Activated CD8-positive, alpha-beta memory T cell treated with anti-CD3 and anti-CD28 coated beads for 48 hours (primary cell): ENCODE measurements around the gene DNA2.

Source experiments
- DNase-seq, 3 experiments: peaks; one replicate each; pipeline ENCODE4 v3.0.0-alpha.2; 2020; ENCODE audit warnings: low read depth in 2 of 3, low spot score in 2 of 3

Gene DNA2

GRCh38 chr10:68446179-68446578 lies 25.6 kb downstream of the DNA2 start:
- DNase-seq, result no peak

GRCh38 chr10:68442971-68443370 lies 28.8 kb downstream of the DNA2 start:
- no peak for DNase-seq

DNA sequence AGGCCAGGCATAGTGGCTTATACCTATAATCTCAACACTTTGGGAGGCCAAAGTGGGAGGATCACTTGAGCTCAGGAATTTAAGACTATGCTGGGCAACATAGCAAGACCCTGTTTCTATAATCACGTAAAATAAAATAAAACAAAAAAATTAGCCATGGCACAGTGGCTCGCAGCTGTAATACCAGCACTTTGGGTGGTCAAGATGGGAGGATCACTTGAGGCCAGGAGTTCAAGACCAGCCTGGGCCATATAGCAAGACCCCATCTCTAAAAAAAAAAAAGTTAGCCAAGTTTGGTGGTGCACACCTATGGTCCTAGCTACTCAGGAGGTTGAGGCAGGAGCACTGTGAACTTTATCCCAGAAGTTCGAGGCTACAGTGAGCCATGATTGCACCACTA lies 30.9 kb downstream of the DNA2 start:
- DNase-seq, result no peak

- DNase-seq, result no peak
These were observed 36.0 kb downstream of the DNA2 start for GRCh38 chr10:68435803-68436202.

- DNase-seq, result no peak
These were observed 37.1 kb downstream of the DNA2 start for GRCh38 chr10:68434657-68435056.

DNA sequence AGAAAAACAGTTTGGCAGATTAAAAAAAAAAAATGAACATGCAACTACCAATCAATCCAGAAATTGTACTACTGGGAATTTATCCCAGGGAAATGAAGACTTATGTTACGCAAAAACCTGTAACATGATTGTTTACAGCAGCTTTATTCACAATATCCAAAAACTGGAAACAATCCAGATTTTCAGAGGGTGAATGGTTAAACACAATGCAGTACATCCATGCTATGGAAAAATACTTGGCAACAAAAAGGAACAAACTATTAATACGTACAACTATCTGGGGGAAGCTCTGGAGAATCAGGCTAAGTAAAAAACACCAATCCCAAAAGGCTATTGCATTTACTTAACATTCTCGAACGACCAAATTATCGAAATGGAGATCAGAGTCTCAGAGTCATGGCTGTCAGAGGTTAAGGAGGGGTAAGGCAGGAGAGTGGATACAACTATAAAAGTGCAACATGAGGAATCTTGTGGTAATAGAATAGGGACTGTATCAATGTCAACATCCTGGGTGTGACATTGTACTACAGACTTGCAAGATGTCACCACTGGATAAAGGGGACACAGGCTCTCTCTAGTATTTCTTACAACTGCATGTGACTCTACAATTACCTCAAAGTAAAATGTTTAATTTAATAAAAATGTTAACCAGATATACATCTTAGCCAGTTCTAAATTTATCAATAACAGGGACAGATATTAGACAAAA lies 43.2 kb downstream of the DNA2 start:
- DNase-seq, result no peak

DNA sequence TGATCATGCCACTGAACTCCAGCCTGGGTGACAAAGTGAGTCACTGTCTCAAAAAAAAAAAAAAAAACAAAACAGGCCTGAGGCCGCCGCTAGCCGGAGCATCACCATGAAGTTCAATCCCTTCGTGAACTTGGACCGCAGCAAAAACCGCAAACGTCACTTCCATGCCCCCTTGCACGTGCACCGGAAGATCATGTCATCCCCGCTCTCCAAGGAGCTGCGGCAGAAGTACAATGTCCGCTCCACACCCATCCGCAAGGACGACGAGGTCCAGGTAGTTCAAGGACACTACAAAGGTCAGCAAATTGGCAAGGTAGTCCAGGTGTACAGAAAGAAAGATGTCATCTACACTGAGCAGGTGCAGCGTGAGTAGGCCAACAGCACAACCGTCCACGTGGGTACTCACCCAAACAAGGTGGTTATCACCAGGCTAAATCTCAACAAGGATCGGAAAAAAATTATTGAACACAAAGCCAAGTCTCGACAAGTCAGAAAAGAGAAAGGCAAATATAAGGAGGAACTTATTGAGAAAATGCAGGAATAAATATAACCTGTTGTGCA lies 47.2 kb downstream of the DNA2 start:
- DNase-seq, result no peak

GRCh38 chr10:68423522-68423921 lies 48.3 kb downstream of the DNA2 start:
- DNase-seq, result peak in 1 of 3 experiments; percentile 12

GRCh38 chr10:68419376-68419775 lies 52.4 kb downstream of the DNA2 start:
- no peak for DNase-seq

DNA sequence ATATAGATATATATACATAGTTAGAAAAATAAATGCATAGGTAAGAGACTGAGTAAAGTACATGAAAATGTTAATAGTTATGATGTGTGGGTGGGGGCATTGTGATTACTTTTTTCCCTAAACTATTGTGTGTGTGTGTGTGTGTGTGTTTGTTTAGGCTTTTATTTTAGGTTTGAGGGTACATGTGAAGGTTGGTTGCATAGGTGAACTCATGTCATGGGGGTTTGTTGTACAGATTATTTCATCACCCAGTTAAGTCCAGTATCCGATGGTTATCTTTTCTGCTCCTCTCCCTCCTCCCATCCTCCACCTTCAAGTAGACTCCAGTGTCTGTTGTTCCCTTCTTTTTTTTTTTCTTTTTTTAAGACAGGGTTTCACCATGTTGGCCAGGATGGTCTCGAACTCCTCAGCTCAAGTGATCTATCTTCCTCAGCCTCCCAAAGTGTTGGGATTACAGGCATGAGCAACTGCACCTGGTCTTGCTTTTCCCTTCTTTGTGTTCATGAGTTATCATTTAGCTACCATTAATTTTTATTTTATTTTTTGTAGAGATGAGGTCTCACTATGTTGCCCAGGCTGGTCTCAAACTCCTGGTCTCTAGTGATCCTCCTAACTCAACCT lies 62.8 kb downstream of the DNA2 start:
- no peak for DNase-seq

DNA sequence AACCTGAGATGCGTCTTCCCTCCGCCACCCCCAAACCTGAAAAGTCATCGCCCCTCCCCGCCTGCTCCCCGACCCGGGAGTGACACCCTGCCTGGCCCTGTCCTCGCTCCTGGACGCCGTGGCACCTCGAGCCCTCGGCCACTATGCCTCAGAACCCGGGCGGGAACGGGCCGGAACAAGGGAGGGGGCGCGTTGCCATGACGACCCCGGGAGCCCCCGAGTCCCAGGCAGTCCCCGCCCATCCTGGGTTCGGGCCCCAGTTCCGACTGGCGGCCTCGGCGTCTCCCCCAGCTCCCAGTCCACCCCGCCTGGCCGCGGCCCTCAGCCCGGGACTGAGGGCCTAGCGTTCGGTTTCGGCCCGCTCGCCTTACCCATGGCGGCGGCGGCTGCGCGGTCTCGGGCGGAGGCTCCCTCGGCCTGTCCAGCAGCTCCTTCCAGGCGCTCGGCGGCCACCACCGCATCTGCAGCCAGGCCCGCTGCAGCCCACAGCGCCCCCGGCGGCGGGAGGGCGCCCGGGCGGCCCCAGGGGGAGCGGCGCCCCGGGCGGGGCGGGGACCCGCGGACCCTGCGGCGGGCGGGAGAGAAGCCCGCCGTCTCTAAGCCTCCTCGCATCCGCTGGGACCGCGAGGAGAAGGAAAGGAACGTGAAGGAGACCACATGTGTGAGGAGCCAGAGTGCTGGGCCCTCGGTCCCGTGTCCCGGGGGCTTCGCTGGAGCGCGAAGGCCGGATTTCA lies 64.8 kb downstream of the DNA2 start, which contains the start of gene RUFY2:
TSS of gene RUFY2 (minus strand) at position 463 of the 734 bp plus-strand sequence. CDS start at position 375, 88 bp downstream.
- DNase-seq, result peak; percentile 52 to 77 (median 71)

DNA sequence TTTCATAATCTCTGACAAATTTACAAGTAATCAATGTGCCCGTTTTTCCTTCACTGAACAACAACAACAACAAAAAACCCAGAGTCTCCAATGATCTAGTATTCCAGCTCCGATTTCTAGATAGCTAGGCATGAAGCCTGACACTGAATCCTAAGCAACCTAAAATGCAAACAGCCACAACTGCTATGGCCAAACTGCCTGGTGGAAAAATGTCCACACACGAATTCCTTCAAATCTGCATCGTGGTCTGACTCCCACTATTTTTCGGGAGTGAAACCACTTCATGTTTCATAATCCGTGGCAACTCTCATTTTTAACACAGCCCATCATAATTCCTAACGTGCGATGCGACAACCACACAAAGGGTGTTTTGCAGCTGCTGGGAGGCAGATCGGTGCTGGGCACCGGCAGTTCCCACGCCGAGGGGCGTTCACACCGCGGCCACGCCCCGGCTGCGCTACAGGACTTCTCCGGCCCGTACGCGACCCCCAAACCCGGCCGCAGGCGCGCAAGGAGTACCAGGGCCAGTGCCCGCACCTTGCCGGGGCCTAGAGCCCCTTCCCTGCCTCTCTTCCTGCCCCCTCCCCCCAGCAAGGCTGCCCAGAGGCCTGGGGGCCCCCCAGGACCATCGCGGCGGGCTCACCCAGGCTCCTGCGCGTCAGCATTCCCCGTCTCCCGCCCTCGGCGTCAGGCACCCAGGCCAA lies 65.5 kb downstream of the DNA2 start:
- peak; percentile 10 to 26 (median 23) for DNase-seq

GRCh38 chr10:68403701-68404100 lies 68.1 kb downstream of the DNA2 start:
- DNase-seq, result no peak

DNA sequence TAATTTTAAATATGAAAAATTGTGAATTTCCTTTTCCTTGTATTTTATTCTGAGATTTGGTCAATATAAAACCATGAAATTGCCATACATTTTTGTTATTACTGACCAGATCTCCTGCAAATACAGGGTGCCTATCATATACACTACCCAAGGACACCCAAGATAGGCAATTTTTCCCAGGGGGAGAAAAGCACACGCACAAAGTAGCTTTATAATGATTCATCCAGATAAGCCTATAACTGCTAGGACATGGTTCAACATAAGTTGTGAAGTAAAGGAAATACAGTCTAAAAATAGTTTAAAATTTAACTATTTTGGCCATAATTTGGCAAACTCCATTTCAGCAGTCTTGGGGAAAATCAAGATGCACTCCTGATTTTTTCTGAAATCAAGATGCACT lies 69.5 kb downstream of the DNA2 start:
- no peak for DNase-seq

DNA sequence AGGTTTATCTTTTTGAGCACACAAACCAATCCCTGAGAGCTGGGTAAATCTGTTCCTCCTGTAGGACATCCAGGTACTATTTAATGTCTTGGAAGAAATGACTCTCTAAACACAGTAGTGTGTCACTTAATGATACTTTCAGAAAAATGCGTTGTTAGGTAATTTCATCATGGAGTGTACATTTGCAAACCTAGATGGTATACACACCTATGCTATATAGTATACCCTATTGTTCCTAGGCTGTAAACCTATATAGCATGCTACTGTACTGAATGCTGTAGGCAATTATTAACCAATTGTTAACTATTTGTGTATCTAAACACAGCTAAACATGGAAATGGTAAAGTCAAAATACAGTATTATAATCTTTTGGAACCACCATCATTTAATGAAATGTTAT lies 74.8 kb downstream of the DNA2 start:
- DNase-seq, result no peak

- DNase-seq, result no peak
These were observed 86.0 kb downstream of the DNA2 start for GRCh38 chr10:68385740-68386139.

- no peak for DNase-seq
These were observed 100.2 kb downstream of the DNA2 start for GRCh38 chr10:68371604-68372003.

DNA sequence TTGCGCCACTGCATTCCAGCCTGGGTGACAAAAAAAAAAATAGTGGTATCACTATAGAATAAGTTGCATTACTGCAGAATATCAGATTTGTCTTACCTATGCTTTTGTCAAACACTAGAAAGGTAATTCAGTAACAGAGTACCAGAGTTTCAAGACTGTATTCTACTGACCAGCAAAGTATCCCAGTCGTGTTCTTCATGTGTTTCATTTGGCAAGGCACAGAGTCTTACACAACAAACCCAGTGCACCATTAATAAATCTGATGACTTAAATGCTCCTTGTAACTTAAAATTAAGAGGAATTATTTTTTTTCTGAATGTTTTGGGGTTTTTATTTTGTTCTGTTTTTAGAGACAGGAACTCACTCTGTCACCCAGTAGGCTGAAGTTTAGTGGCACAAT lies 104.7 kb downstream of the DNA2 start:
- no peak for DNase-seq

- no peak for DNase-seq
These were observed 105.2 kb downstream of the DNA2 start for GRCh38 chr10:68366600-68366999.

GRCh38 chr10:68365611-68366010 lies 106.2 kb downstream of the DNA2 start:
- no peak for DNase-seq
